HG03571 (cell line): ENCODE measurements around the gene DDIT3.

Source experiments
- ATAC-seq: cut with Tn5 transposase; IDR thresholded peaks from one replicate; pipeline ENCODE4 v1.9.1; 2021; ENCODE audit not compliant: unreplicated experiment

Gene DDIT3

GRCh38 chr12:57470286-57470969, 49.9 kb downstream of the DDIT3 start:
- ATAC-seq, result no peak

- no peak for ATAC-seq
These were observed 50.8 kb downstream of the DDIT3 start for GRCh38 chr12:57469296-57470164.

GRCh38 chr12:57467915-57468314, 52.4 kb downstream of the DDIT3 start:
- no peak for ATAC-seq

- ATAC-seq, result no peak
These were observed 53.0 kb downstream of the DDIT3 start for GRCh38 chr12:57467212-57467874.
